GM19468 (cell line): Measurements from ENCODE around the gene CBX5.
"Not testable (repeated sequence)": the region's sequence is repeated elsewhere in the genome, so short reads cannot be mapped to it uniquely, and the experiment has no call there.

Source experiments
- ATAC-seq: cut with Tn5 transposase; IDR thresholded peaks from one replicate; pipeline ENCODE4 v1.9.1; 2021; ENCODE audit warnings: mild to moderate bottlenecking, moderate library complexity, moderate number of reproducible peaks; ENCODE audit not compliant: unreplicated experiment; ENCODE audit errors: extremely low read depth

CBX5 gene

GRCh38 chr12:54272214-54272613 lies 7.7 kb downstream of the CBX5 start:
- no peak for ATAC-seq

DNA sequence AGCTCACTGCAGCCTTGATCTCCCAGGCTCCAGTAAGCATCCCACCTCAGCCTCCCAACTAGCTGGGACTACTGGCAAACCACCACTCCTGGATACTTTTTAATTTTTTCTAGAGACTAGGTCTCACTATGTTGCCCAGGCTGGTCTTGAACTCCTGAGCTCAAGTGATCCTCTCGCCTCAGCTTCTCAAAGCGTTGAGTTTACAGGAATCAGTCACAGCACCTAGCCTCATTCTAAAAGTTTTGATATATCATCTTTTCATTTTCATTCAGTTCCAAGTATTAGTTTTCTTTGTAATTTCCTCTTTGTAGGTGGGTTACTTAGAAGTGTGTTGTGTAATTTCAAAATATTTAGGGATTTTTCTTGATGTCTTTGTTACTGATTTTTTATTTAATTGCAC lies 9.6 kb downstream of the CBX5 start:
- ATAC-seq, result no peak

GRCh38 chr12:54266852-54267251 lies 13.1 kb downstream of the CBX5 start:
- ATAC-seq, result no peak

DNA sequence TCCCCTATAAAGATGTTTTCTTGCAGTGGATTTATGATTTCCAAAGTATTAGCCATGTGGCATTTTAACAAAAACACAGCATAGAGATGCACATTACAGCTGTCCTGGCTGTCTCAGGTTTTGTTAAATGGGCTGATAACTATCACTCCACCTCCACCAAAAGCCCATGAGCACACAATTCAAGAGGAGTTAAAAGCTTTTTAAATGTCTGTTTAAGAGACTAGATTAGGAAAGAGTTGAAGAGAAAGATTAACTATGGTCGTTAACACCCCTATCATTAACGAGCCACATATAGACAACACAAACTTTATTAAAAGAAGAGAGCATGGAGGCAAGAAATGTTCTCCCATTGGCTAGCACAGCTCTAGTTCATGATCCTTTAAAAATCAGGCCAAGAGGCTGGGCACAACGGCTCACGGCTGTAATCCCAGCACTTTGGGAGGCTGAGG lies 14.5 kb downstream of the CBX5 start:
- ATAC-seq, result no peak

GRCh38 chr12:54262403-54262925 lies 17.5 kb downstream of the CBX5 start:
- no peak for ATAC-seq

DNA sequence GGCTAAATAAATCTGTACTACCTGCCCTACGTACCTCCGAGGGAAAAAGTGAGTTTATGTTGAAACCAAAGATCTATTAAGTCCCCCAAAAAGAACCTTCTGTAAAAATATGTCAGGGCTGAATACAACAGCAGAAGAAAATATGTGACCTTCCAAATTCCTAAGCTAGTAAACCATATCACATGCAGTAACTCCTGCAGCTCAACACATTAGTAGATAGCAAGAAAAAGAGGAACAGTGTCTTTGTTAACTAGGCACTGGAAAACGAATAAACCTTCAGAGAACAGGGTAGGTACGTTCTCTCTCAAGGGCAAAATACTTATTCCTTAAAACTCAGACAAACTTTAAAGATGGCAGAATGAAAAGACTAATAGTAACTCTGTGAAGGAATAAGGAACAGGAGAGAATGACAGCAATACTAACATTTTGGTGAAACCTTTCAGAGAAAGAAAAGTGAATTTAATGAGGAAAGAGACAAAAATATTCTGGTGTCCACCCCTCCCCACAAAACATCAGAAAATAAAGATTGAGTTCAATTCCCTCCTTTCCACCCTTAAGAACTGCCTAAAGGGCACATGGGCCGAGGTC lies 18.0 kb downstream of the CBX5 start:
- no peak for ATAC-seq

GRCh38 chr12:54259194-54260011 lies 20.5 kb downstream of the CBX5 start:
- ATAC-seq, result no peak

DNA sequence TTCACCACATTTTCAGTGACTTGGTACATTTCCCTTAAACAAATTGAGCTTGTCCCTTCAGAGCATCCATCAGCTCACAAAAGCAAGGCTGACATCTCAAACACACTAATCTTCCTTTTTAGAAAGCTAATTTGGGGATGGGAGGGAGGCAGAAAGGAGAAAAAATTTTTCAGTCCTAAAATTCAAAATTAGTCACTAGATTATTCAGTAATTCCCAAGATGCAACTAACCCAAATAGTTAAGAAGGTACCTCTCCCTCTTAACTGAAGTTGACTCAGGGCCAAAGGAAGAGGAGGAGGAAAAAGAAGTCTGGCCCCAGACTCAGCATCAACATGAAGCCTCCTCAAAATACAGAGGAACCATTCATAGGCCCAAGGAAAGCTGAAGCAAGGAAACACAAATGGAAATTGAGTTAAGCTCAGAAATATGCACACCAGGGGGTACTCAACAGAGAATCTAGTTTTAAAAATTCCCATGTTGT lies 21.7 kb downstream of the CBX5 start:
- ATAC-seq, result no peak

DNA sequence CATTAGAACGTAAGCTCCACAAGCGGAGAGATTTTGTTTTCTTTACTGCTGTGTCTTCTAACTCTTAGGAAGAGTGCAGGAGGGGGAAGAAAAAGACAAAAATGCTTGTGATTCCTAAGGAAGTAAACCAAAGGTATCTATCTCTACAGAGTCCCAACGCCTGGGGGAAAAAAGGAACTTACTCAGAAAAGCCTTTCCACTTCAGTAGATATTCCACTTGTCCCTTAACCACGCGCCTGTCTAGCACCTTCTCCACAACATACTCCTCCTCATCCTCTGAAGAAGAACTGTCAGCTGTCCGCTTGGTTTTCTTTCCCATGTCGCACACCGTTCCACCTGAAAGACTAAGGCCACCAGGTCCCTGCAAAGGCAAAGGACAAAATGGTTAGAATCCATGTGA lies 22.6 kb downstream of the CBX5 start:
- no peak for ATAC-seq

DNA sequence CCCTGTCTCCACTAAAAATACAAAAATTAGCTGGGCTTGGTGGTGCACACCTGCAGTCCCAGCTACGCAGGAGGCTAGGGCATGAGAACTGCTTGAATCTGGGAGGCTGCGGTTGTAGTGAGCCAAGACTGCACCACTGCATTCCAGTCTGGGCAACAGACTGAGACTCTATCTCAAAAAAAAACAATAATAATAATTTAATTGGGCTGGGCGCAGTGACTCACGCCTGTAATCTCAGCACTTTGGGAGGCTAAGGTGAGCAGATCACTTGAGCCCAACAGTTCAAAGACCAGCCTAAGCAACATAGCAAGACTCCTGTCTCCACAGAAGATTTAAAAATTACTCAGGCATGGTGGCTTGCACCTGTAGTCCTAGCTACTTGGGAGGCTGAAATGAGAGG lies 26.7 kb downstream of the CBX5 start:
- no peak for ATAC-seq

GRCh38 chr12:54251667-54252284 lies 28.1 kb downstream of the CBX5 start:
- no peak for ATAC-seq

GRCh38 chr12:54249489-54249888 lies 30.4 kb downstream of the CBX5 start:
- ATAC-seq, result no peak

DNA sequence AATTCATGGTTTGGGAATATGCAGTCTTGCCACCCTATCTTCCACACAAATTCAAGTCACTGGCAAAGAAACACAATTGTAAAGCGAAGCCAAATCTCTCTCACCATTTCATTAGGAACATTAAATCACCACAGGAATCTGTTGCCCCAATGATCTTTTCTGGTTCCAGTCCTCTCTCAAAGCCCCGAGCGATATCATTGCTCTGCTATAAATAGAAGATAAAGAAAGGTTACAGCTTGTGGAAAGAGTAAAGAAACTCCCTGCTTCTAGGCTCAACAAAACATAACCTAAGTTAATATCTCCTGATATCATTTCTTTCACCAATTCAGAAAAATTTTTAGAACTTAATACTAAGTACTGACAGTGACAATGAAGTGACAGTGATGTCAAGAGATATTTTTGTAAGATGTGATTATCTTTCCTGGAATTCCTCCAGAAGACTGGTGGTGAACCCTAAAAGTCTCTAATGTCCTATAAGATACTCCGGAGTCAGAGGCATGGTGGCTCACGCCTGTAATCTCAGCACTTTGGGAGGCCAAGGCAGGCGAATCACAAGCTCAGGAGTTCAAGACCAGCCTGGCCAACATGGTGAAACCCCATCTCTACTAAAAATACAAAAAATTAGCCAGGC lies 33.8 kb downstream of the CBX5 start:
- ATAC-seq, result no peak

- peak; percentile 14 for ATAC-seq
Measured at GRCh38 chr12:54240971-54241588, 38.8 kb downstream of the CBX5 start.

GRCh38 chr12:54240129-54240528 lies 39.8 kb downstream of the CBX5 start:
- ATAC-seq, result no peak

- no peak for ATAC-seq
Measured at GRCh38 chr12:54239620-54240019, 40.3 kb downstream of the CBX5 start.

DNA sequence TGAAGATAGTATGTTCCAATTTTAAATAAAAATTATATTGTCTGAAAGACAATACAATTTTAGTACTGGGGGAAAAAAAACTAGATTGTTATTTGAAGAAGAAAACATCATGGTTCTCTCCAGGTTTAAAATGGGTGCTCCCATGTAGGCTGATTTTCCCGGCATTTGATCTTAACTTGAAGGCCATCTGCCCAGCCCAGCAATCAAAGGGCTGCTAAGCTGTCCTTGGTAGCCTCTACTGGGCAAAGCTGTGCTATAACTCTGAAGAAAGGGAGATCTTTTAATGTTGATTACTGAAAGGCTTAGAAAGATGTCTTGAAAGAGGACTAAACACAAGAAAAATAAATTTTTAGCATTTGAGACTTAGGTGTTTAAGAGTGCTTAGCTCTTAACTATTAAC lies 41.4 kb downstream of the CBX5 start:
- ATAC-seq, result no peak

DNA sequence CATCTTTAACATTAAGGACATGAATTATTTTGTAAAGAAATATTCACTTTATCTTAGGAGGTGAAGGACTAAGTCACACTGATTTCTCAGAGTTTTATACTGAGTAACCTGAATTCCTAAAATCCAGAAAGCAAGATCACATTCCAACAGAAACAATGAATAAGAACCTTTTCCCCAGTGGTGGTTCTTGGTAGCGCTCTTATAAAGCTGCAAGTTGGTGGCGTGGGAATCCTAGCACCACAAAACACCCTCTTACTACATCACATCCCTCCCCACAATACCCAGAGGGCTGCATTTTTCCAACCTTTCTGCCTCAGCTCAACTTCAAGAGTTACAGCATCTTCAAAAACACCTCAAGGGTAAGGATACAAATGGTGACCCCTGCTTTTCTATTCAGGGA lies 47.1 kb downstream of the CBX5 start:
- ATAC-seq, result no peak

GRCh38 chr12:54231269-54231668 lies 48.7 kb downstream of the CBX5 start:
- not testable (repeated sequence) for ATAC-seq

GRCh38 chr12:54230555-54230954 lies 49.4 kb downstream of the CBX5 start:
- ATAC-seq, result no peak
